Fibroblast of lung (primary cell): ENCODE data around the gene NEK10.

Experiments
- EZH2 ChIP-seq: IDR thresholded peaks from 2 replicates; pipeline ENCODE4 v1.5.1; 2012; ENCODE audit warnings: low read length, control low read depth, mild to moderate bottlenecking; ENCODE audit errors: missing control alignments
- TF ChIP-seq, protein P1 (sequence below), 2 donors: IDR thresholded peaks in 1 of 2; conservative IDR thresholded peaks in 1 of 2; 1 replicate in 1 of 2; 2 replicates in 1 of 2; pipeline ENCODE4 v1.5.1; 2011 to 2012; ENCODE audit warnings: low read length in 2 of 2, control low read depth in 1 of 2, inconsistent platforms in 1 of 2, low read depth in 1 of 2, mild to moderate bottlenecking in 1 of 2

DNA sequence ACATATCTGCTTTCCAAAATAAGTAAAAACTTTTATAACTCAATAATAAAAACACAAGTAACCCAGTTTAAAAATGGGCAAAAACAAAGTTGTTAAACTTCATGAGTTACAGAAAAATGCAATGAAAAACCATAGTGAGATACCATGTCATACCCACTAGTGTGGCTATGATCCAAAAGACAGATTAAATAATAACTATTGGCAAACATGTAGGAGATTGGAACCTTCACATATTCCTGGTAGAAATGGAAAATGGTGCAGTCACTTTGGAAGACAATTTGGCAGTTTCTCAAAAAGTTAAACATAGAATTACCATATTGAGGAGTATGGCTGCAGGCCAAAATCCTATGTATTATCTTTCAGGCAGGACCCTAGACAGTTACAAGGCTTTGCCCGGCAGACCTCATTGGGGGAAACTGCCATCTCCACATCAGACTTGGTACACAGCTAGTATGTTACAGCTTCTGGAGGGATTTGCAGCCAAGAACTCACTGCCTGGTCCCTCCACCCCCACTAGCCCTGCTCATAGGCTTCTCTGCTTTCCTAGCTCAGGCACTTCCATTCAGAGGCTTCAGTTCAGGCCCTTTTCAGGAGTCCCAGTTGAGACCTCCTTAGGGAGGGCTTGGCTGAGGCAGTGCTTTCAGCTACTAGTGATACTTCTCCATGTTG lies 147.8 kb downstream of the NEK10 start:
- TF ChIP-seq, protein P1, sequence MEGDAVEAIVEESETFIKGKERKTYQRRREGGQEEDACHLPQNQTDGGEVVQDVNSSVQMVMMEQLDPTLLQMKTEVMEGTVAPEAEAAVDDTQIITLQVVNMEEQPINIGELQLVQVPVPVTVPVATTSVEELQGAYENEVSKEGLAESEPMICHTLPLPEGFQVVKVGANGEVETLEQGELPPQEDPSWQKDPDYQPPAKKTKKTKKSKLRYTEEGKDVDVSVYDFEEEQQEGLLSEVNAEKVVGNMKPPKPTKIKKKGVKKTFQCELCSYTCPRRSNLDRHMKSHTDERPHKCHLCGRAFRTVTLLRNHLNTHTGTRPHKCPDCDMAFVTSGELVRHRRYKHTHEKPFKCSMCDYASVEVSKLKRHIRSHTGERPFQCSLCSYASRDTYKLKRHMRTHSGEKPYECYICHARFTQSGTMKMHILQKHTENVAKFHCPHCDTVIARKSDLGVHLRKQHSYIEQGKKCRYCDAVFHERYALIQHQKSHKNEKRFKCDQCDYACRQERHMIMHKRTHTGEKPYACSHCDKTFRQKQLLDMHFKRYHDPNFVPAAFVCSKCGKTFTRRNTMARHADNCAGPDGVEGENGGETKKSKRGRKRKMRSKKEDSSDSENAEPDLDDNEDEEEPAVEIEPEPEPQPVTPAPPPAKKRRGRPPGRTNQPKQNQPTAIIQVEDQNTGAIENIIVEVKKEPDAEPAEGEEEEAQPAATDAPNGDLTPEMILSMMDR (conservative IDR thresholded peaks at IDR 0.05 in 1 of 2, IDR thresholded peaks at IDR 0.05 in 1 of 2; ENCODE audit: low read depth in 1 of 2, low read length in 2 of 2) = no peak
- TF ChIP-seq EZH2 = no peak
